H1 (cell line): Measurements from ENCODE around the gene VPS35L. TPM values are rescaled to one million over a fixed set of nuclear protein-coding genes. Genes with fewer than 3 reads are reported as not detected.

Experiments used
- CTCF ChIA-PET: fragments of 300-600 bp; sonication (Branson Sonifier 250); formaldehyde crosslinking; loops from one replicate; lab custom pipeline; 2021; ENCODE audit not compliant: partially characterized antibody; lab: Charles Lee
- POLR2A ChIA-PET: fragments of 300-600 bp; sonication (Branson Sonifier 250); formaldehyde crosslinking; loops from one replicate; lab custom pipeline; 2021; ENCODE audit warnings: inconsistent platforms; ENCODE audit not compliant: partially characterized antibody; lab: Charles Lee
- DNase-seq, 2 experiments: peaks; one replicate each; pipeline versions ENCODE4 v3.0.0 to v3.0.0-alpha.2; 2010 to 2022; ENCODE audit warnings: low spot score in 2 of 2, low read depth in 1 of 2, mixed read lengths in 1 of 2
- FAIRE-seq: peaks from 2 replicates; lab custom pipeline; 2011; peaks lifted over from hg19 to GRCh38; lab: Jason Lieb, UNC
- H2AFZ ChIP-seq: 2 replicates; pipeline ENCODE4 v1.8.1; 2012; ENCODE audit warnings: low read length, inconsistent platforms
- H2AK5ac ChIP-seq: 2 replicates; pipeline ENCODE4 v1.6.1; 2013; ENCODE audit warnings: low read depth, low read length
- H2BK120ac ChIP-seq: replicated peaks from 2 replicates; pipeline ENCODE3; 2013; ENCODE audit warnings: low read depth, low read length, inconsistent platforms
- H2BK12ac ChIP-seq: 2 replicates; pipeline ENCODE4 v1.6.1; 2013; ENCODE audit warnings: low read depth, low read length
- H2BK15ac ChIP-seq: 2 replicates; pipeline ENCODE4 v1.6.1; 2013; ENCODE audit warnings: low read length
- H2BK20ac ChIP-seq: 2 replicates; pipeline ENCODE4 v1.6.1; 2013; ENCODE audit warnings: low read length
- H2BK5ac ChIP-seq: 2 replicates; pipeline ENCODE4 v1.6.1; 2013; ENCODE audit warnings: low read depth, low read length
- H3K14ac ChIP-seq: 2 replicates; pipeline ENCODE4 v1.6.1; 2013; ENCODE audit warnings: inconsistent platforms; ENCODE audit not compliant: insufficient read length
- H3K18ac ChIP-seq: 2 replicates; pipeline ENCODE4 v1.6.1; 2013; ENCODE audit warnings: low read length; ENCODE audit errors: extremely low read depth
- H3K23ac ChIP-seq: 2 replicates; pipeline ENCODE4 v1.6.1; 2013; ENCODE audit warnings: inconsistent platforms; ENCODE audit not compliant: insufficient read length
- H3K23me2 ChIP-seq: 2 replicates; pipeline ENCODE4 v1.6.1; 2013; ENCODE audit warnings: low read depth, low read length
- H3K27ac ChIP-seq: 2 replicates; pipeline ENCODE4 v1.6.1; 2011; ENCODE audit warnings: low read depth, low read length, inconsistent platforms
- H3K27me3 ChIP-seq, 4 experiments: replicated peaks in 1 of 4; 1 replicate in 1 of 4; 2 replicates in 3 of 4; pipeline versions ENCODE4 v1.6.1 to v1.8.1; 2011 to 2013; ENCODE audit warnings: low read length in 3 of 4, mild to moderate bottlenecking in 3 of 4, inconsistent platforms in 2 of 4, mixed read lengths in 2 of 4, moderate library complexity in 1 of 4; ENCODE audit not compliant: control insufficient read depth in 3 of 4, insufficient read depth in 3 of 4; ENCODE audit errors: extremely low read depth in 1 of 4
- H3K36me3 ChIP-seq, 4 experiments: 2 replicates each; pipeline versions ENCODE4 v1.6.1 to v1.8.1; 2011 to 2013; ENCODE audit warnings: mild to moderate bottlenecking in 4 of 4, low read length in 3 of 4, moderate library complexity in 2 of 4, control low read depth in 1 of 4, inconsistent platforms in 1 of 4; ENCODE audit not compliant: insufficient read depth in 4 of 4, control insufficient read depth in 2 of 4
- H3K4ac ChIP-seq: replicated peaks from 2 replicates; pipeline ENCODE3; 2013; ENCODE audit warnings: low read length, low read depth, mixed read lengths, inconsistent platforms; ENCODE audit not compliant: insufficient read length
- H3K4me1 ChIP-seq, 4 experiments: replicated peaks in 1 of 4; 1 replicate in 1 of 4; 2 replicates in 3 of 4; pipeline versions ENCODE4 v1.6.1 to v1.8.1; 2011 to 2013; ENCODE audit warnings: low read length in 3 of 4, inconsistent platforms in 2 of 4, mixed read lengths in 1 of 4; ENCODE audit not compliant: insufficient read depth in 4 of 4, control insufficient read depth in 3 of 4
- H3K4me2 ChIP-seq, 2 experiments: 2 replicates each; pipeline versions ENCODE4 v1.6.1 to v1.8.1; 2011 to 2013; ENCODE audit warnings: low read depth in 2 of 2, low read length in 2 of 2, control low read depth in 1 of 2, inconsistent platforms in 1 of 2, mild to moderate bottlenecking in 1 of 2; ENCODE audit not compliant: insufficient read depth in 1 of 2
- H3K4me3 ChIP-seq, 4 experiments: fragments of 200-600, 300-600 bp in 1 of 4; sonication (generic), shearing (Covaris generic), sonication (Bioruptor Twin) in 1 of 4; 2 replicates each; pipeline versions ENCODE4 v1.5.1 to v1.8.1; 2011 to 2016; ENCODE audit warnings: low read length in 4 of 4, low read depth in 3 of 4, control low read depth in 2 of 4, inconsistent platforms in 2 of 4, mild to moderate bottlenecking in 2 of 4, mixed read lengths in 1 of 4, moderate library complexity in 1 of 4; ENCODE audit not compliant: insufficient read depth in 2 of 4; ENCODE audit errors: extremely low read depth in 1 of 4
- H3K56ac ChIP-seq: replicated peaks from 2 replicates; pipeline ENCODE3; 2013; ENCODE audit warnings: low read depth, mild to moderate bottlenecking, mixed read lengths, low read length, inconsistent platforms; ENCODE audit not compliant: insufficient read length
- H3K79me1 ChIP-seq: 2 replicates; pipeline ENCODE4 v1.6.1; 2013; ENCODE audit warnings: low read depth, low read length, control low read depth
- H3K79me2 ChIP-seq, 2 experiments: 2 replicates each; pipeline versions ENCODE4 v1.6.1 to v1.8.1; 2012 to 2013; ENCODE audit warnings: low read length in 2 of 2, mild to moderate bottlenecking in 2 of 2, inconsistent platforms in 1 of 2; ENCODE audit not compliant: insufficient read depth in 2 of 2, control insufficient read depth in 1 of 2
- H3K9ac ChIP-seq, 4 experiments: replicated peaks in 1 of 4; 1 replicate in 1 of 4; 2 replicates in 3 of 4; pipeline versions ENCODE4 v1.6.1 to v1.8.1; 2011 to 2013; ENCODE audit warnings: low read depth in 3 of 4, low read length in 3 of 4, control low read depth in 2 of 4, mild to moderate bottlenecking in 2 of 4, moderate library complexity in 2 of 4, inconsistent platforms in 1 of 4; ENCODE audit errors: extremely low read depth in 1 of 4
- H3K9me3 ChIP-seq, 2 experiments: 2 replicates each; pipeline versions ENCODE4 v1.6.1 to v1.8.1; 2012 to 2013; ENCODE audit warnings: mild to moderate bottlenecking in 2 of 2, moderate library complexity in 2 of 2, control low read depth in 1 of 2, inconsistent platforms in 1 of 2, low read depth in 1 of 2, low read length in 1 of 2, mixed read lengths in 1 of 2; ENCODE audit not compliant: insufficient read depth in 2 of 2
- H4K20me1 ChIP-seq, 2 experiments: replicated peaks in 1 of 2; 2 replicates each; pipeline versions ENCODE3 to v1.8.1; 2011 to 2013; ENCODE audit warnings: inconsistent platforms in 2 of 2, low read length in 2 of 2, mild to moderate bottlenecking in 1 of 2; ENCODE audit not compliant: insufficient read depth in 2 of 2, control insufficient read depth in 1 of 2
- H4K5ac ChIP-seq: 2 replicates; pipeline ENCODE4 v1.6.1; 2013; ENCODE audit warnings: low read length, low read depth, mixed read lengths, inconsistent platforms; ENCODE audit not compliant: insufficient read length
- H4K8ac ChIP-seq: 2 replicates; pipeline ENCODE4 v1.8.0; 2013; ENCODE audit warnings: mild to moderate bottlenecking, moderate library complexity, low read length, inconsistent platforms; ENCODE audit not compliant: insufficient read depth; ENCODE audit errors: extremely low read depth
- H4K91ac ChIP-seq: replicated peaks from 2 replicates; pipeline ENCODE3; 2013; ENCODE audit warnings: low read length, mixed read lengths, inconsistent platforms; ENCODE audit not compliant: insufficient read length
- EP300 ChIP-seq, 2 experiments: IDR thresholded peaks; 1 replicate in 1 of 2; 2 replicates in 1 of 2; pipeline ENCODE4 v1.6.1; 2011 to 2012; ENCODE audit warnings: low read depth in 2 of 2, low read length in 2 of 2, mild to moderate bottlenecking in 2 of 2, borderline replicate concordance in 1 of 2, inconsistent platforms in 1 of 2, moderate library complexity in 1 of 2
- GABPA ChIP-seq: IDR thresholded peaks from 2 replicates; pipeline ENCODE4 v1.6.1; 2011; ENCODE audit warnings: mild to moderate bottlenecking, low read length, moderate library complexity, borderline replicate concordance; ENCODE audit not compliant: insufficient read depth
- HDAC2 ChIP-seq, 2 experiments: fragments of 300-600 bp in 1 of 2; sonication (generic) in 1 of 2; IDR thresholded peaks; 2 replicates each; pipeline ENCODE4 v1.6.1; 2011 to 2012; ENCODE audit warnings: low read depth in 2 of 2, low read length in 2 of 2, mild to moderate bottlenecking in 2 of 2, moderate library complexity in 2 of 2, borderline replicate concordance in 1 of 2, inconsistent platforms in 1 of 2
- JUND ChIP-seq: IDR thresholded peaks from 2 replicates; pipeline ENCODE4 v1.6.1; 2011; ENCODE audit warnings: mild to moderate bottlenecking, improper control_type of control experiment, low read length
- TEAD4 ChIP-seq: IDR thresholded peaks from 2 replicates; pipeline ENCODE4 v1.6.1; 2012; ENCODE audit warnings: low read depth, low read length, inconsistent platforms, mixed read lengths
- USF2 ChIP-seq: IDR thresholded peaks from 2 replicates; pipeline ENCODE4 v1.6.1; 2011; ENCODE audit warnings: low read length, improper control_type of control experiment
- YY1 ChIP-seq: IDR thresholded peaks from 2 replicates; pipeline ENCODE4 v1.6.1; 2011; ENCODE audit warnings: low read depth, mild to moderate bottlenecking, low read length
- WGBS, 2 experiments: shearing (Covaris generic) in 1 of 2; methylation state at CpG; one replicate each; pipeline versions ENCODE4 v1.1.6 to v1.1.7; 2013 to 2015; ENCODE audit warnings: low lambda C conversion rate in 2 of 2, mixed read lengths in 2 of 2, inconsistent platforms in 1 of 2, low coverage in 1 of 2, missing lambda C conversion rate in 1 of 2; ENCODE audit not compliant: insufficient replicate concordance in 2 of 2, insufficient coverage in 1 of 2, insufficient read length in 1 of 2; ENCODE audit errors: extremely low coverage in 1 of 2, missing lambda C conversion rate in 1 of 2; 5-methylcytosine and 5-hydroxymethylcytosine counted together
- polyA plus RNA-seq, 7 experiments: library from polyadenylated mRNA; depleted of rRNA in 3 of 7; stranded (reverse) in 5 of 7; unstranded in 2 of 7; fragments of >200 nt in 5 of 7; fragments of 200-250 nt in 2 of 7; gene quantifications; 1 replicate in 5 of 7; 2 replicates in 1 of 7; 4 replicates in 1 of 7; pipeline versions ENCODE4 v1.2.1 to v1.2.3, GENCODE V29; 2011 to 2013; ENCODE audit warnings: missing spikeins in 2 of 7, mixed read lengths in 2 of 7
- total RNA-seq: library from RNA; stranded (reverse); fragmentation: NEBNext Ultra II Directional; extraction: Animal tissue kit (Norgen Biotek cat#: 25700); gene quantifications from 2 replicates; pipeline ENCODE4 v1.2.1, GENCODE V29; 2021
- TF ChIP-seq, protein P1 (sequence below): IDR thresholded peaks from 2 replicates; pipeline ENCODE4 v1.6.1; 2012; ENCODE audit warnings: low read length, inconsistent platforms

The VPS35L gene
- total and polyA plus RNA-seq, 2 of the 8 experiments (the other 6 are each of a cell fraction or from before 2014, with no cell fraction given): 31.5 to 57.1 TPM

- peaks cover 30% of the 10 kb centered on the region for H3K79me1 ChIP-seq
- H3K23me2 ChIP-seq: no peaks in the 10 kb centered on the region
- peaks cover 46 to 58% of the 10 kb centered on the region in 2 experiments for H4K20me1 ChIP-seq
- peak overlapping the region in 1 of 2 experiments; percentile 37; a peak in 1 of 4 replicates for H3K4me2 ChIP-seq
- 0 out of 2 replicates have a peak overlapping the region, but pooled peaks have one; percentile 39 for H2BK12ac ChIP-seq
- DNase-seq: no peak
- peak overlapping the region; percentile 49; the same call in 1 of the 2 replicates for H3K27ac ChIP-seq
- peak overlapping the region; percentile 34 for H4K91ac ChIP-seq
- H3K18ac ChIP-seq: peak overlapping the region; percentile 39; the same call in 1 of the 2 replicates
- no peak overlapping the region; the same call in 1 of the 2 replicates for H2AK5ac ChIP-seq
- no peak overlapping the region for H2AFZ ChIP-seq
- H2BK5ac ChIP-seq: 0 out of 2 replicates have a peak overlapping the region, but pooled peaks have one; percentile 63
- H4K8ac ChIP-seq: no peak overlapping the region
- H3K27me3 ChIP-seq: no peaks in the 10 kb centered on the region
- WGBS, 2 experiments: 94% methylated on average over 12 of the region's 12 CpGs; no CpG with 5 or more reads in 1 of the 2 experiments
- H3K4ac ChIP-seq: peak overlapping the region; percentile 57
- POLR2A ChIA-PET: interaction anchor here (0.8 to 2.6 kb wide), 9 partner anchors 13 to 173 kb away, joined by 3 to 9 read pairs (median 3); partner anchors contain the start of gene GPRC5B
- H3K4me3 ChIP-seq: no peak overlapping the region
- H3K14ac ChIP-seq: no peak overlapping the region
- H2BK20ac ChIP-seq: peak overlapping the region; percentile 52; the same call in 1 of the 2 replicates
- H4K5ac ChIP-seq: no peak overlapping the region
- H2BK120ac ChIP-seq: no peak overlapping the region
- H3K79me2 ChIP-seq: peaks cover 31 to 98% of the 10 kb centered on the region in 2 experiments
- H3K9me3 ChIP-seq: no peaks in the 10 kb centered on the region
- peaks cover 18 to 58% (median 37%) of the 10 kb centered on the region in 4 experiments for H3K4me1 ChIP-seq
- CTCF ChIA-PET: interaction anchor here (1.7 kb wide), 1 partner anchor 61 kb away, joined by 3 read pairs; no protein-coding TSS in a partner anchor
- no peak overlapping the region for H3K23ac ChIP-seq
- FAIRE-seq: no peak
- H2BK15ac ChIP-seq: peak overlapping the region; percentile 65; the same call in 1 of the 2 replicates
- H3K9ac ChIP-seq: 0 out of 7 replicates have a peak overlapping the region, but pooled peaks of 1 of the 4 experiments have one; percentile 3
- no peak overlapping the region for H3K56ac ChIP-seq
- peaks cover 25 to 77% (median 39%) of the 10 kb centered on the region in 4 experiments; a peak in 7 of 8 replicates for H3K36me3 ChIP-seq
- no peak for TF ChIP-seq EP300 (IDR thresholded peaks at IDR 0.05; ENCODE audit: borderline replicate concordance in 1 of 2, low read depth in 2 of 2, low read length in 2 of 2)
- no peak for TF ChIP-seq TEAD4
- no peak for TF ChIP-seq USF2
- TF ChIP-seq HDAC2 (IDR thresholded peaks at IDR 0.05; ENCODE audit: borderline replicate concordance in 1 of 2, low read depth in 2 of 2, low read length in 2 of 2): no peak
- no peak for TF ChIP-seq GABPA
- TF ChIP-seq, protein P1, sequence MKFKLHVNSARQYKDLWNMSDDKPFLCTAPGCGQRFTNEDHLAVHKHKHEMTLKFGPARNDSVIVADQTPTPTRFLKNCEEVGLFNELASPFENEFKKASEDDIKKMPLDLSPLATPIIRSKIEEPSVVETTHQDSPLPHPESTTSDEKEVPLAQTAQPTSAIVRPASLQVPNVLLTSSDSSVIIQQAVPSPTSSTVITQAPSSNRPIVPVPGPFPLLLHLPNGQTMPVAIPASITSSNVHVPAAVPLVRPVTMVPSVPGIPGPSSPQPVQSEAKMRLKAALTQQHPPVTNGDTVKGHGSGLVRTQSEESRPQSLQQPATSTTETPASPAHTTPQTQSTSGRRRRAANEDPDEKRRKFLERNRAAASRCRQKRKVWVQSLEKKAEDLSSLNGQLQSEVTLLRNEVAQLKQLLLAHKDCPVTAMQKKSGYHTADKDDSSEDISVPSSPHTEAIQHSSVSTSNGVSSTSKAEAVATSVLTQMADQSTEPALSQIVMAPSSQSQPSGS: no peak
- no peak for TF ChIP-seq JUND
- no peak for TF ChIP-seq YY1
Measured at GRCh38 chr16:19711643-19712042, 156.1 kb downstream of the VPS35L start.
